ENCODE measurements around the gene HS3ST4.

GRCh38 chr16:25764466-25764865, 72.7 kb downstream of the HS3ST4 start:
- TF ChIP-seq EZH2 (IDR thresholded peaks at IDR 0.05; ENCODE audit: borderline replicate concordance, low read depth, low read length, severe bottlenecking): no peak
- TF ChIP-seq CTCF (IDR thresholded peaks at IDR 0.05; ENCODE audit: borderline replicate concordance, extremely low read depth, low read length, poor library complexity, severe bottlenecking): no peak
